Measurements from ENCODE around the gene TMEM253. TPM values are rescaled to one million over a fixed set of nuclear protein-coding genes. Genes with fewer than 3 reads are reported as not detected.
A peak's percentile ranks its signal among the peaks of the same experiment; 100 is the strongest.

Gene TMEM253
- total RNA-seq, 1 experiment from 2014 or later, result 0.59 TPM

GRCh38 chr14:21098892-21099595 lies 1.8 kb upstream of the TMEM253 start:
- ChIA-PET RAD21 (ENCODE audit: low non-redundant PET in 1 of 2, low total read pairs in 2 of 2, uncharacterized antibody in 2 of 2, unreplicated experiment in 2 of 2) (no interaction called here), POLR2A (interaction anchor here (1.1 kb wide), 1 partner anchor 30 kb away, joined by 3 read pairs; no protein-coding TSS in a partner anchor)

More at GRCh38 chr14:21098892-21099595, 1.8 kb upstream of the TMEM253 start:
- TF ChIP-seq SRF (IDR thresholded peaks at IDR 0.05; ENCODE audit: low read depth) (no peak), POLR2AphosphoS5 (IDR thresholded peaks at IDR 0.05; ENCODE audit: low read depth, low read length) (no peak), CTCF (IDR thresholded peaks at IDR 0.05 in 2 of 3, conservative IDR thresholded peaks at IDR 0.05 in 1 of 3; ENCODE audit: borderline replicate concordance in 1 of 3, insufficient read depth in 1 of 3, low read depth in 2 of 3, low read length in 2 of 3) (no peak), ZBTB33 (IDR thresholded peaks at IDR 0.05; ENCODE audit: extremely low read depth, insufficient replicate concordance, low read length) (no peak)
- Histone ChIP-seq H3K27ac (ENCODE audit: low read depth, low read length) (no peak overlapping the region), H2AFZ (ENCODE audit: low read depth, low read length, poor library complexity, severe bottlenecking) (peak overlapping the region; percentile 66), H4K20me1 (ENCODE audit: insufficient read depth) (no peaks in the 10 kb centered on the region), H3K4me3 (replicated peaks in 1 of 2; ENCODE audit: low read depth in 1 of 2, low read length in 2 of 2) (peak overlapping the region; percentile 55 to 70), H3K9ac (ENCODE audit: low read length) (peak overlapping the region; percentile 66), H3K4me1 (ENCODE audit: control insufficient read depth in 1 of 2, insufficient read depth in 2 of 2, low read length in 2 of 2) (peaks cover 22 to 38% of the 10 kb centered on the region in 2 experiments), H3K79me2 (ENCODE audit: insufficient read depth, low read length) (no peaks in the 10 kb centered on the region), H3K4me2 (ENCODE audit: low read length) (peak overlapping the region; percentile 93), H3K36me3 (ENCODE audit: control insufficient read depth in 1 of 2, insufficient read depth in 2 of 2, low read length in 2 of 2) (no peaks in the 10 kb centered on the region), H3K9me2 (ENCODE audit: insufficient read depth) (no peaks in the 10 kb centered on the region), H3K27me3 (ENCODE audit: insufficient read depth, low read length) (no peaks in the 10 kb centered on the region), H3K9me3 (ENCODE audit: control insufficient read depth in 1 of 2, insufficient read depth in 1 of 2, low read depth in 1 of 2, low read length in 2 of 2) (no peaks in the 10 kb centered on the region)
- DNase-seq (ENCODE audit: low read depth, low spot score) (no peak), ATAC-seq (no peak)
- BruUV-seq (replicated peaks), result TSS peak; percentile 38
- intact Hi-C loops (cut with micrococcal nuclease), result no loop called here
- CTCF ChIA-PET, result no interaction called here
